Measurements from ENCODE around the gene C1orf159.

The C1orf159 gene

GRCh38 chr1:1132042-1132950 is 16.4 kb upstream of the C1orf159 start:
- DNase-seq (ENCODE audit: low spot score): no peak

DNA sequence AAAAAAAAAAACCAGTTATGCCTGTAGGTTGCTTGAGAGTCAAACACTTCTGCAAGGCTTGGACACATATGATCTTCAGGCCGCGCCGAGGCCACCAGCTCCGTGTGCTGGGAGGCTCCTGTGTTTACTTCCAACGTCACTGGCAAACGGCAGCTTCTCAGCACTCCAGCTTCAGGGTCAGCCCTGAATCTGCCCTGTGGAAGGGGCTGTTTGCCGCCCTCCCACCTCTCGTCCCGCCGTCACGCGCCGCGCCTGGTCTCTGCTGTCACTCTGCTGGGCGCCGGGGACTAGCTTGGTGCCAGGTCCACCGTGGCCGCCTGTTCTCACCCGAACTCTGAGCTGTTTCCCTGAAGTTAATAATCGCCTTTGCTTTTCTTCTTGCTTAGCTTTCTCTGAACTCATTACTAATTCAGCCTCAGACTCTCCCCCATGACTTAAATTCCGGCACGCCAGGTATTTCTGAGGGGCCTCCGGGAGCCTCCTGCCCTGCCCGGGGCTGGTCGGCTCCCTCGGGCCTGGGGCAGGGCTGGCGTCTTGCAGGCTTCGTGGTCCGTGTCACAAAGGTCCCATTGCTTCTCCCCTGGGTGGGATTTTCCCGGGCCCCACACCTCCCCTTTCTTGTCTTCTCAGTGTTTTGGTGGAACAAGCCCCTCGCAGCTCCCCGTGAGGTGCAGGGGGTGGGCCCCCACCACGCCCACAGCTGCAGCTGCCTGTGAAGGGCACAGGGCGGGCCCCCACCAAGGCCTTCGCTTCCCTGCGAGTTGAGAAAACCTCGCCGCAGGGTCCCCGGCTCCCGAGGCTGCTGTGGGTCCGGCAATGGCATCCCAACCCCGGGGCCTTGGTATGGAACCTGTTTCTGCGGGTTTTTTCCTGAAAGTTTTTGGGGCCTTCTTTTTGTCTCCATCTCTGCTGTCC is 14.6 kb upstream of the C1orf159 start:
- no peak for DNase-seq (ENCODE audit: low spot score)

DNA sequence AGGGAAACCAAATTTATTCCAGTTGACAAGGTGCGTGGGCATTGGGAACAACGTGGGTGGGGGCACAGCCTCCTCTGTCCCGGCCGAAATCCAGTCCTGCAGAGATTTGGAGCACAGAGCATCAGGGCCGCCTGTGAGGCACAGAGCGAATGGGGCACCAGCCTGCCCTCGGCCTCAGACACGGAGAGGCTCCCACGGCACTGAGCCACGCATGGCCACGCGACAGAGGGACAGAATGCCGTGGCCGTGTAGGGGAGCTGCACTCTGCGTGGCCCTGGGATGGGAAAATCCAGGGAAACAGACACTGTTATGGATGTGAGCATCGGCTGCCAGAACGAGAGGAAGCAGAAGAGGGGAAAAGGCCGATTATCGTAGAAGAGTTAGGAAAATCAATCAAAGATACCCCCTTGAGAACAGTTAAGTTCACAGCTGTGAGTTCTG is 13.5 kb upstream of the C1orf159 start:
- DNase-seq (ENCODE audit: low spot score): no peak

- DNase-seq (ENCODE audit: low spot score): no peak
Observed at GRCh38 chr1:1128454-1129139, 12.7 kb upstream of the C1orf159 start.

- no peak for DNase-seq (ENCODE audit: low spot score)
Observed at GRCh38 chr1:1127551-1128451, 11.9 kb upstream of the C1orf159 start.

- DNase-seq (ENCODE audit: low spot score): no peak
Observed at GRCh38 chr1:1125945-1126344, 10.1 kb upstream of the C1orf159 start.

DNA sequence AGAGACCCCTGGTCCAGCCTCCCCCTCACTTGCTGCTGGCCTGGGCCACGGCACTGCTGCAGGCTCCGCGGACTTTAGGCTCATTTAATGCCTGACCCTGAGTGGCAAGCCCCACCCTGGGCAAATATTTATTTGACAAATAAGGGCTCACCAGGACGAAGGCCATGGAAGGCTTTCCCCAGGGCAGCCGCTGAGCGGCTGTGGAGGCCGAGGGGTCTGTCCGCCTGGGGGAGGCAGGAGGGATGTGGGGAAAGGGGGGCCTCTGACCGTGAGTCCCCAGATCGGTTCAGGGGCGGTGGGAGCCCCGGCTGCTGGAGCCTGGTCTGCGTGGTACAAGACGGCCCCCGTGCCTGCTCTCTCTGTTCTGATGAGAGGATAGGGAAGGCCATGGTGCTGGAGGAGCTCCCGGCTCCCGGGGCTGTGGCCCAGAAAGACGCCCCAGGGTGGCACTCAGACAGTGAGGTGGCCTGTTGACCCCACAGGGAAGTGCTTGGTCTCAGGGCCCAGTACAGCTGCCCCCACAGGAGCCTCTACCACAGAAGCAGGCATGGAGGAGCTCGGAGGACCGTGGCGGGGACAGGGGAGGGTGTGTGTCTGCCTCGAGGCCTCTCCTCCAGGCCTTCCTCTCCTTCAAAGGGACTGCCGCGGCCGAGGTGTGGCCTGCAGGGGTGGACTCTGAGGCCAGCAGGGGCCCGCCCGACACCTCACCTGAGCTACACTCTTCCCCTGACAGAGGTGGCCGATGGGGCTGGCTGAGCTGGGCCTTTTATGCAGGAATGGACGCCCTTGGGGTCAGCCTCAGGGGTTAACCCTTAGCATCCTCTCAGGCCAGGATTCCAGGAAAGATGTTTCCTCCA is 9.1 kb upstream of the C1orf159 start:
- no peak for DNase-seq (ENCODE audit: low spot score)

DNA sequence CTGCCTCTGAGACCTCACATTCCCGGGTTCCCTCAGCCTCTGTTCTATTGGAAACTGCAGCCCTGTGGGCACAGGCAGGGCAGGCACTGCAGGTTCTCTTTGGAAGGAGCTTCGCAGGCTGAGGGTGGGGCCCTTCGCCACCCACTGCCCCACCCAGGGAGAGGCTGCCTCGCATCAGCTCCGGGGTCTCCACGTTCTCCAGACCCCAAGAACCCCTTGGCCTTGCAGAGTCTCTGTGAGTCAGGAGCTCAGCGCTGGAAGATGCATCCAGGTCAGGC is 8.6 kb upstream of the C1orf159 start:
- no peak for DNase-seq (ENCODE audit: low spot score)

DNA sequence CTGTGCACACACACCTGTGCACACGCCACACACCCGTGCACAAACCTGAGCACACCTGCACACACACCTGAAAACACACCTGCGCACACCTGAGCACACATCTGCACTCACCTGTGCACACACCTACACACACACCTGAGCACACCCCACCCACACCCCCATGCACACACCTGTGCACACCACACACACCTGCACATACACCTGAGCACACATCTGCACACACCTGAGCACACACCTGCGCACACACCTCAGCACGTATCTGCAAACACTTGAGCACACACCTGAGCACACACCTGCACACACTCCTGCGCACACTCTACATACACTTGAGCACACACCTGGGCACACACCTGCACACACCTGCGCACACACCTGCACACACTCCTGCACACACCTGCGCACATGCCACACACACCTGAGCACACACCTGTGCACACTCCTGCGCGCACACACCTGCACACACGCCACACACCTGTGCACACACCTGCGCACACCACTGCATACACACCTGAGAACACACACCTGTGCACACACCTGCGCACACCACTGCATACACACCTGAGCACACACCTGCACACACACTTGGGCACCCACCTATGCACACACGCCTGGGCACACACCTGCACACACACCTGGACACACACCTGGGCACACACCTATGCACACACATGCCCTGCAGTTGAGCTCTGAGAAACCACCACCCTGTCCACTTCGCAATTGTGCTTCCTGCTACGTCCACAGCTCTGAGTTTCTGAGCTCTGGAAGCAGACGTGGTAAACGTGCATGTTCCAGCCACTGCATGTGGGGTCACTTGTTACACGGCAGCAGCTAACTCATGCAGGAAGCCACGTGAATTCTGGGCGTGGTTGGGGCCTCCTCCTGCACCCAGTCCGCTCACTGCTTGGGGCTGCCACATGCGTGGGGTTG is 8.0 kb upstream of the C1orf159 start:
- peak; percentile 79 for DNase-seq (ENCODE audit: low spot score)

DNA sequence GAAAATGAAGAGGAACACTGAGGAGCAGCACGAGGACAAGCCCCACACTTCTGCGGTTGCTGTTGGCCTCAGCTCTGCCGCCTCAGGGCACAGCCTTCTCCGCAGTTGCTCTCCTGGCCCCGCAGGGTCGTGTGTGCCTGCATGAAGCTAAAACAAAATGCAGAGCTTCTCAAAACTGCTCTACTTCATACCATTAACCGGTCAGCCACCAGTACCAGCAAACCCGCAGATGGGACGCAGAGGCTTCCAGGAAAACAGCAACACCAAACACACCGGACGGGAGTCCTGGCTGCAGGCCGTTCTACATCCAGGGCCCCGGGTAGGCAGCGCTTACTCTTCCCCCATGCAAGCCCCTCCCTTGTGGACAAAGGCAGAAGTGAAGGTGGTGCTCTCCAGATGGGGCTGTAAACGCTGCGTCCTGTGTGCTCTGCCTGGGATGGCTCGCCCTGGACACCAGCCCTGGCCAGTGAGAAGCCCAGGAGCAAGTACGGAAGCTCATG is 7.1 kb upstream of the C1orf159 start:
- peak; percentile 45 for DNase-seq (ENCODE audit: low spot score)

DNA sequence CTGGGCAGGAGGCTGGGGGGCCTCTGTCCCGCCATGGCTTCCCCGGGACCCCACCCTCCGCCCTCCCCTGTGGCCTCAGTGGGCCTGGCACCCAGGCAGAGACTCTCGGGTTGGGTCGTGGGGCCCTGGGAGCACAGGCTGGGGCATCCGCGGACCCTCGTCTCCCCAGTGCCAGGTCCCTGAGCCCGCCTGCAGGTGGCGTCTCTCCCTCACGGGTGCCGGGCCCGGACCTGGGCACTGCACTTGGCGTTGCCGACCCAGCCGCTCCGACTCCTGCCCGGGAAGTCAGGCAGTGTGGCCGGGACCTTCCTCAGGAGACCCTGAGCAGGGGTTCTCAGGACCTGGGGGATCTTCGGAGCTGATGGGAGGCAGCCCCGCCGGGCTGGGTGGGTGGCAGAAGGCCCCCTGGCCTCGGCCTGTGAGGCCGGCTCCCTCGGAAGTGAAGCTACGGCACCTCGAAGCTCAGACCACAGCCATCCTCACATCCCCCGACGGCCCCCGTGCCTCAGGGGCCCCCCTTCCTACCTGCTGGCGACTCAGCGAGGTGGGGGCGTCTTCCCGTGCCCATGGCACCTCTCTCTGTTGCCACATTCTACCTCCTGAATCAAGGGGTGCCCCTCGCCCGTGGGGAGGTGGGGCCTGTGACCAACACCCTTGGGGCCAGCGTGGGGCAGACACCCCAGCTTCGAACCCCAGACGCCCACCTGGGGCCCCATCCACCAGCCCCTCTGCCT is 6.4 kb upstream of the C1orf159 start:
- DNase-seq (ENCODE audit: low spot score): peak; percentile 95

GRCh38 chr1:1121611-1122077 is 5.8 kb upstream of the C1orf159 start:
- no peak for DNase-seq (ENCODE audit: low spot score)

- DNase-seq (ENCODE audit: low spot score): no peak
Observed at GRCh38 chr1:1120866-1121591, 5.1 kb upstream of the C1orf159 start.

- no peak for DNase-seq (ENCODE audit: low spot score)
Observed at GRCh38 chr1:1120096-1120495, 4.2 kb upstream of the C1orf159 start.

DNA sequence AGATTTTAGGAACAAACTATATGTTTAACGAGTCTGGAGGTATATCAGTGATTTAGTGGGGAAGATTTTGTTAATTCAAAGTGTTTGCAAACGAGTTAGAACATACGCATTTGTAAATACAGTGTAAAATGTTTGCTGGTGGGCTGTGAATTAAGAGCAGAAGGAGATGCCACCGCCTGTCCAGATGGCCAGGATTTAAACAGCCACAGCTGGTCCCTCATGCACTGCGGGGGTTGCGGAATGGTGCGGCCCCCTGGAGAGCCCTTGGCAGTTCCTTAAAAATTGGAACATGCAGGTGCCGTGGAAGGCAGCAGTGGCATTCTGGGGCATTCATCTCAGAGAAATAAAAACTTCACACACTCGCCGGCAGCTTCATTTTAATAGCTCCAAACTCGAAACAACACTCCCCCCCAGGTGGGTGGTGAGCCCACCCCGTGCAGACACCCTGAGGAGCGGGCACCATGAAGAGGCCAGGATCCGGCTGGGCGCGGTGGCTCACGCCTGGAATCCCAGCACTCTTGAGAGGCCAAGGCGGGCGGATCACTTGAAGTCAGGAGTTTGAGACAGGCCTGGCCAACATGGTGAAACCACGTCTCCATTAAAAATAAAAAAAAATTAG is 3.5 kb upstream of the C1orf159 start:
- DNase-seq (ENCODE audit: low spot score): no peak

DNA sequence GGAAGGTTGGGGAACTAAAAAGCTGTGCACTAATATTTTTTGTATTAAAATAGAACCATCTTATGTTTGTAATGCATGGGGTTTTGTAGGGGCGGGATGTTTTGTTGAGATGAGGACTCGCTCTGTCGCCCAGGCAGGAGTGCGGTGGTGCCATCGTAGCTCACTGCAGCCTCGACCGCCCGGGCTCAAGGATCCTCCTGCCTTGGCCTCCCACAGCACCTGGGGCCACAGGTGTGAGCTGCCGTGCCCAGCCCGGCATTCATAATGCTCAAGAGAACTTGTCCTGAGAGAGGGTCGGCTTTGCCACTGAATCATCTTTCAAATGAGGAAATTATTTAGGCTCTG is 3.0 kb upstream of the C1orf159 start:
- DNase-seq (ENCODE audit: low spot score): no peak
